Measurements from ENCODE around the gene ZNRD2.

DNA sequence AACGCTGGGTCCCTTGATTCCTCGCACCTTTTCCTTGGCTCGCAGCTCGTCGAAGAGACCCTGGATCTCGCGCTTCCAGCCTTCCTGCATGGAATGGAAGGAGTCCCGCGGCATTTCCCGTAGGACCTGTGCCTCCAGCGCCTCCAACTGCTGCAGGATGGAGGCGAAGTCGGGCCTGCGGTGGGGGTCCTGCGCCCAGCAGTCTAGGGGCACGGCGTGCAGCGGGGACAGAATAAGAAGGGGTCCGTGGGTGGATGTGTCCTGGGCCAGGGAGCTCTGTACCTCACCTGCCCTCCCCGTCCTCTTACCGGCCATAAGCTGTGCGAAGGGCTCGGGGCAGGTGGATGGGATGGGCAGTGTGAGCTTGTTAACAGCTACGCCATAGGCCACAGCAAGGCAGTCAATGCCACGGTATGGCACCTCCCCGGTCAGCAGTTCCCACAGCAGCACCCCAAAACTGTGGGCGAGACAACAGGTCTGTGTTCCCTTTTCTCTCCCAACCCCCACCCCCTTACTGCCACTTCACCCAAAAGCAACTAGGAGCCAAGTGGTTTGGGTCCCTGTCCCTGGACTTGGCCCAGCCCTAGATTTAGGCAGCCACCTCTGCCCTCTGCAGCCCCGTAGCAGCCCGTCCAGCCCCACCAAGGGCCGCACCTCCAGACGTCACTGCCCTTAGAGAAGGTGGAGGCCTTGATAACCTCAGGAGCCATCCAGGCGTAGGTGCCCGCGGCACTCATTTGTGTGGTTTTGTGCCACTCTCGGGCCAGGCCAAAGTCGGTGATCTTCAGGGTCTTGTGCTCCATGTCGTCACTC, 37.5 kb downstream of the ZNRD2 start:
- TF ChIP-seq SUZ12 (IDR thresholded peaks at IDR 0.05; ENCODE audit: extremely low read depth, insufficient read depth, insufficient read length) (no peak), ZNF274 (IDR thresholded peaks at IDR 0.05; ENCODE audit: low read depth, low read length) (no peak), YY1 (IDR thresholded peaks at IDR 0.05; ENCODE audit: insufficient read depth, insufficient read length) (no peak)
